SU-DHL-6 (cell line): ENCODE results near the gene FXYD3.
A peak's percentile ranks its signal among the peaks of the same experiment; 100 is the strongest.

Source experiments
- H2AFZ ChIP-seq: fragments of 200-600 bp; sonication (generic); 2 replicates; pipeline ENCODE4 v1.6.1; 2014; ENCODE audit warnings: low read depth, mild to moderate bottlenecking, moderate library complexity, mixed read lengths, antibody characterized with exemption, low read length; ENCODE audit not compliant: severe bottlenecking
- H3F3A ChIP-seq: fragments of 200-600 bp; shearing (Covaris generic); 2 replicates; pipeline ENCODE4 v1.6.0; 2016; ENCODE audit warnings: antibody characterized with exemption, mild to moderate bottlenecking; ENCODE audit not compliant: insufficient read depth
- H3K27ac ChIP-seq: fragments of 200-600 bp; sonication (generic); 2 replicates; pipeline ENCODE4 v1.5.1; 2016; ENCODE audit warnings: low read depth, mild to moderate bottlenecking, low read length, moderate library complexity, mixed read lengths
- H3K27me3 ChIP-seq: fragments of 200-600 bp; sonication (generic), shearing (Covaris generic); 2 replicates; pipeline ENCODE4 v1.6.0; 2014; ENCODE audit warnings: mild to moderate bottlenecking, low read length
- H3K36me3 ChIP-seq: fragments of 200-600 bp; sonication (generic); 2 replicates; pipeline ENCODE4 v1.6.1; 2014; ENCODE audit warnings: mild to moderate bottlenecking, low read length, mixed read lengths
- H3K4me2 ChIP-seq: fragments of 300-600, 200-600 bp; shearing (Covaris generic), sonication (generic); 2 replicates; pipeline ENCODE4 v1.6.0; 2014; ENCODE audit warnings: low read length, low read depth, mild to moderate bottlenecking; ENCODE audit not compliant: poor library complexity, severe bottlenecking
- H3K4me3 ChIP-seq: fragments of 200-600 bp; sonication (generic); 2 replicates; pipeline ENCODE4 v1.5.1; 2014; ENCODE audit warnings: antibody characterized with exemption, low read length, mild to moderate bottlenecking, mixed read lengths; ENCODE audit not compliant: insufficient read depth, poor library complexity, severe bottlenecking
- H3K79me2 ChIP-seq: fragments of 200-600 bp; sonication (generic); 2 replicates; pipeline ENCODE4 v1.6.1; 2014; ENCODE audit warnings: mild to moderate bottlenecking, low read length, moderate library complexity; ENCODE audit not compliant: insufficient read depth
- H3K9ac ChIP-seq: fragments of 200-600 bp; sonication (generic); 2 replicates; pipeline ENCODE4 v1.7.0; 2014; ENCODE audit warnings: mild to moderate bottlenecking, low read length
- H3K9me2 ChIP-seq: fragments of 200-600 bp; sonication (generic); replicated peaks from 2 replicates; pipeline ENCODE4 v1.6.1; 2014; ENCODE audit warnings: low read length; ENCODE audit not compliant: insufficient read depth
- H3K9me3 ChIP-seq: fragments of 200-600 bp; sonication (generic); 2 replicates; pipeline ENCODE4 v1.6.1; 2014; ENCODE audit warnings: low read length, mixed read lengths; ENCODE audit not compliant: insufficient read depth
- H4K20me1 ChIP-seq: fragments of 200-600 bp; sonication (generic); 2 replicates; pipeline ENCODE4 v1.6.1; 2014; ENCODE audit warnings: low read depth, mild to moderate bottlenecking, antibody characterized with exemption, low read length, moderate library complexity, mixed read lengths
- CTCF ChIP-seq: fragments of 200-600 bp; sonication (generic); IDR thresholded peaks from one replicate; pipeline ENCODE4 v1.5.1; 2017; ENCODE audit warnings: antibody characterized with exemption, mild to moderate bottlenecking, low read length, moderate library complexity; ENCODE audit not compliant: insufficient read depth, poor library complexity, severe bottlenecking
- EZH2phosphoT487 ChIP-seq: fragments of 200-600 bp; sonication (generic), shearing (Covaris generic); conservative IDR thresholded peaks from 2 replicates; pipeline ENCODE4 v1.6.1; 2018; ENCODE audit warnings: mild to moderate bottlenecking, antibody characterized with exemption, low read length, moderate library complexity, mixed read lengths

Gene FXYD3

GRCh38 chr19:35089554-35089953 lies 26.1 kb upstream of the FXYD3 start:
- no peak overlapping the region for H3K9ac ChIP-seq
- TF ChIP-seq EZH2phosphoT487 (no peak), CTCF (no peak)
- H3K27ac ChIP-seq = peak overlapping the region; percentile 24
- H3K9me3 ChIP-seq = no peaks in the 10 kb centered on the region
- H3K9me2 ChIP-seq = no peaks in the 10 kb centered on the region
- no peak overlapping the region for H3K4me3 ChIP-seq
- no peaks in the 10 kb centered on the region for H4K20me1 ChIP-seq
- no peaks in the 10 kb centered on the region for H3K79me2 ChIP-seq
- no peaks in the 10 kb centered on the region for H3K36me3 ChIP-seq
- no peak overlapping the region for H2AFZ ChIP-seq
- no peaks in the 10 kb centered on the region for H3K27me3 ChIP-seq
- H3K4me2 ChIP-seq = no peak overlapping the region
- H3F3A ChIP-seq = peaks cover 25% of the 10 kb centered on the region

GRCh38 chr19:35090160-35090505 lies 25.5 kb upstream of the FXYD3 start:
- H3K9me2 ChIP-seq = no peaks in the 10 kb centered on the region
- peak overlapping the region; percentile 52 for H3K4me2 ChIP-seq
- no peaks in the 10 kb centered on the region for H3K9me3 ChIP-seq
- H3K27ac ChIP-seq = no peak overlapping the region; the same call in 1 of the 2 replicates
- no peaks in the 10 kb centered on the region for H4K20me1 ChIP-seq
- peak overlapping the region; percentile 39 for H3K9ac ChIP-seq
- H3K36me3 ChIP-seq = no peaks in the 10 kb centered on the region
- H3K27me3 ChIP-seq = no peaks in the 10 kb centered on the region
- H3K79me2 ChIP-seq = no peaks in the 10 kb centered on the region
- peak overlapping the region; percentile 89 for H2AFZ ChIP-seq
- no peak overlapping the region for H3K4me3 ChIP-seq
- peaks cover 28% of the 10 kb centered on the region for H3F3A ChIP-seq
- TF ChIP-seq EZH2phosphoT487 (no peak), CTCF (no peak)

- peak overlapping the region; percentile 89 for H2AFZ ChIP-seq
- no peak overlapping the region for H3K4me3 ChIP-seq
- no peaks in the 10 kb centered on the region for H4K20me1 ChIP-seq
- H3K79me2 ChIP-seq = no peaks in the 10 kb centered on the region
- no peaks in the 10 kb centered on the region for H3K36me3 ChIP-seq
- peak overlapping the region; percentile 52 for H3K4me2 ChIP-seq
- H3K27me3 ChIP-seq = no peaks in the 10 kb centered on the region
- peaks cover 23% of the 10 kb centered on the region for H3F3A ChIP-seq
- peak; percentile 59 for TF ChIP-seq CTCF
- no peak for TF ChIP-seq EZH2phosphoT487
- H3K27ac ChIP-seq = no peak overlapping the region; the same call in 1 of the 2 replicates
- no peaks in the 10 kb centered on the region for H3K9me2 ChIP-seq
- peak overlapping the region; percentile 39 for H3K9ac ChIP-seq
- H3K9me3 ChIP-seq = no peaks in the 10 kb centered on the region
These were observed 25.0 kb upstream of the FXYD3 start for GRCh38 chr19:35090506-35091214.
